Left ventricle myocardium inferior (tissue), 1 donor: Measurements from ENCODE around the gene ADGRG1. TPM values are rescaled to one million over a fixed set of nuclear protein-coding genes. Genes with fewer than 3 reads are reported as not detected.
"Not testable (repeated sequence)": the region's sequence is repeated elsewhere in the genome, so short reads cannot be mapped to it uniquely, and the experiment has no call there.

Source experiments
- DNase-seq: peaks from one replicate; pipeline ENCODE4 v3.0.0-alpha.2; 2020
- H3K27ac ChIP-seq: fragments of 200-600 bp; replicated peaks from 2 replicates; pipeline ENCODE4 v1.8.0; 2021
- H3K27me3 ChIP-seq: fragments of 200-600 bp; 2 replicates; pipeline ENCODE4 v1.8.0; 2021; ENCODE audit warnings: low read depth
- H3K36me3 ChIP-seq: fragments of 200-600 bp; 2 replicates; pipeline ENCODE4 v1.8.0; 2021
- H3K4me1 ChIP-seq: fragments of 200-600 bp; 2 replicates; pipeline ENCODE4 v1.8.0; 2021
- H3K4me3 ChIP-seq: fragments of 200-600 bp; 2 replicates; pipeline ENCODE4 v1.8.0; 2021; ENCODE audit warnings: mild to moderate bottlenecking, moderate library complexity
- H3K9me3 ChIP-seq: fragments of 200-600 bp; replicated peaks from 2 replicates; pipeline ENCODE4 v1.8.0; 2021
- intact Hi-C: fragments of 100-400 bp; cut with micrococcal nuclease; formaldehyde crosslinking; loops from one replicate; pipeline ENCODE4 v1.11.0; 2022
- total RNA-seq: library from RNA; stranded (reverse); fragmentation: NEBNext Ultra II Directional; extraction: Animal tissue kit (Norgen Biotek cat#: 25700); gene quantifications from one replicate; pipeline ENCODE4 v1.2.1, GENCODE V29; 2021
- TF ChIP-seq, protein P1 (sequence below): fragments of 200-600 bp; IDR thresholded peaks from 2 replicates; pipeline ENCODE4 v1.8.0; 2021; ENCODE audit warnings: antibody characterized with exemption, mild to moderate bottlenecking, borderline replicate concordance
- donor health status: DM: no; HTN: yes; CAD: no; lungs with severe emphysema.

Gene ADGRG1
- total RNA-seq, 1 donor from 2014 or later = 21.3 TPM

DNA sequence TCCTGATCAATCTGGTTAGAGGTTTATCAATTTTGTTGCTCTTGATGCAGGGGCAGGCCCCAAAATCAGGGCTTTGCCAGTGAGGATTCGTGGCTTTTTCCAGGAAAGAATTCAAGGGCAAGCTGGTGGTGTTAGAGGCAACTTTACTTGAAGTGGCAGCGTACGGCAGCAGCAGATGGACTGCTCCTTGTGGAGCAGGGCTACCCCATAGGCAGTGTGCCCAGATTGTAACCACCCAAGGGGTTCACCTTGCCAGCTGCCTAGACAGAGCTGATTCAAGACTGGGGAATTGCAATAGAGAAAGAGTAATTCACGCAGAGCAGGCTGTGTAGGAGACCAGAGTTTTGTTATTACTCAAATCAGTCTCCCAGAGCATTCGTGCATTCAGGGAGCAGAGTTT, 82.9 kb downstream of the ADGRG1 start:
- TF ChIP-seq, protein P1, sequence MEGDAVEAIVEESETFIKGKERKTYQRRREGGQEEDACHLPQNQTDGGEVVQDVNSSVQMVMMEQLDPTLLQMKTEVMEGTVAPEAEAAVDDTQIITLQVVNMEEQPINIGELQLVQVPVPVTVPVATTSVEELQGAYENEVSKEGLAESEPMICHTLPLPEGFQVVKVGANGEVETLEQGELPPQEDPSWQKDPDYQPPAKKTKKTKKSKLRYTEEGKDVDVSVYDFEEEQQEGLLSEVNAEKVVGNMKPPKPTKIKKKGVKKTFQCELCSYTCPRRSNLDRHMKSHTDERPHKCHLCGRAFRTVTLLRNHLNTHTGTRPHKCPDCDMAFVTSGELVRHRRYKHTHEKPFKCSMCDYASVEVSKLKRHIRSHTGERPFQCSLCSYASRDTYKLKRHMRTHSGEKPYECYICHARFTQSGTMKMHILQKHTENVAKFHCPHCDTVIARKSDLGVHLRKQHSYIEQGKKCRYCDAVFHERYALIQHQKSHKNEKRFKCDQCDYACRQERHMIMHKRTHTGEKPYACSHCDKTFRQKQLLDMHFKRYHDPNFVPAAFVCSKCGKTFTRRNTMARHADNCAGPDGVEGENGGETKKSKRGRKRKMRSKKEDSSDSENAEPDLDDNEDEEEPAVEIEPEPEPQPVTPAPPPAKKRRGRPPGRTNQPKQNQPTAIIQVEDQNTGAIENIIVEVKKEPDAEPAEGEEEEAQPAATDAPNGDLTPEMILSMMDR = no peak
- Histone ChIP-seq H3K4me1 (no peaks in the 10 kb centered on the region), H3K36me3 (no peaks in the 10 kb centered on the region), H3K27ac (no peak overlapping the region), H3K4me3 (no peak overlapping the region), H3K9me3 (no peaks in the 10 kb centered on the region), H3K27me3 (peaks cover 5% of the 10 kb centered on the region)
- intact Hi-C loops = loop anchor here (10.0 kb wide), 1 partner anchor 117 kb away; no protein-coding TSS in a partner anchor
- DNase-seq = no peak

DNA sequence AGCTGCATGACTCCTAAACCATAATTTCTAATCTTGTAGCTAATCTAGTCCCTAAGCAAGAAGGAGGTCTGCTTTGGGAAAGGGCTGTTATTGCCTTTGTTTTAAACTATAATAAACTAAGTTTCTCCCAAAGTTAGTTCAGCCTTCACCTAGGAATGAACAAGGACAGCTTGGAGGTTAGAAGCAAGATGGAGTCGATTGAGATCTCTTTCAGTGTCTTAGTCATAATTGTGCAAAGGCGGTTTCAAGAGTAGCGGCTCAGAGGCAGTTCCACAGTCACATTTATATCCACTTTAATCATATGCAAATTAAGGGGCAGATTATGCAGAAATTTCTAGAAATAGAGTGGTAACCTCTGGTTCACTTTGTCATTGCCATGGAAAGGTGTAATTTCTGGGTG, 83.6 kb downstream of the ADGRG1 start:
- Histone ChIP-seq H3K36me3 (no peaks in the 10 kb centered on the region), H3K4me1 (no peaks in the 10 kb centered on the region), H3K27me3 (peaks cover 8% of the 10 kb centered on the region), H3K9me3 (no peaks in the 10 kb centered on the region), H3K4me3 (no peak overlapping the region), H3K27ac (no peak overlapping the region)
- TF ChIP-seq, protein P1 = no peak
- intact Hi-C loops = loop anchor here (10.0 kb wide), 1 partner anchor 117 kb away; no protein-coding TSS in a partner anchor
- no peak for DNase-seq

DNA sequence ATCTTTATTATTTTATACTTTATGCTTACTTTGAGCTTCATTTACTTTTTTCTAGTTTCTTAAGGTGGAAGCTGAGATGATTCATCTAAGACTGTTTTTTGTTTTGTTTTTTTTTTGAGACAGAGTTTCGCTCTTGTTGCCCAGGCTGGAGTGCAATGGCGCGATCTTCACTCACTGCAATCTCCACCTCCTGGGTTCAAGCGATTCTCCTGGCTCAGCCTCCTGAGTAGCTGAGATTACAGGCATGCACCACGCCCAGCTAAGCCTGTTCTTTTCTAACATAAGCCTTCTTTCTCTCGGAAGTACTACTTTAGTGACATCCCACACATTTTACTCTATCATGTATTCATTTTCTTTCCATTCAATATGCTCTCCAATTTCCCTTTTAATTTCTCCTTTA, 84.1 kb downstream of the ADGRG1 start:
- H3K4me3 ChIP-seq, H3K36me3 ChIP-seq, DNase-seq, H3K27ac ChIP-seq, H3K9me3 ChIP-seq, H3K27me3 ChIP-seq, H3K4me1 ChIP-seq: not testable (repeated sequence)
- intact Hi-C loops = loop anchor here (10.0 kb wide), 1 partner anchor 118 kb away; no protein-coding TSS in a partner anchor

DNA sequence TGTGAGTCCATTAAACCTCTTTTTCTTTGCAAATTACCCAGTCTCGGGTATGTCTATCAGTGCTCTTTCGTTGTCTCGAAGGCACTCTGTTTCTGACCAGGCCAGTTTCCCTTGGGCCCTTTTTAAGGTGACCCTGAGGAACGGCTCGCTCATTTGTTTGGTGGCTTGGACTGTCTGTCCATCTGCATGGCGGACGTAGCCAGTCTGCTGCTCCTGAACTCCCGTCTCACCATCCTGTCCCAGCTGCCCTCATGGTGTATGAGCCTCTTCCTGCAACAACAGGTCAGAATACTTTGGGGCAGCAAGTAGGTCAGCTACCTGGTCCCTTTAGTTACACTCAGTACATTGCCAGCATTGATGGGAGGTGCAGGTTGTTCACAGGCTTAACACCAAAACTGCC, 85.2 kb downstream of the ADGRG1 start:
- no peaks in the 10 kb centered on the region for H3K4me1 ChIP-seq
- TF ChIP-seq, protein P1 = no peak
- H3K27me3 ChIP-seq = peaks cover 8% of the 10 kb centered on the region
- no peak for DNase-seq
- H3K9me3 ChIP-seq = no peaks in the 10 kb centered on the region
- intact Hi-C loops = loop anchor here (10.0 kb wide), 1 partner anchor 119 kb away; no protein-coding TSS in a partner anchor
- H3K27ac ChIP-seq = no peak overlapping the region
- H3K36me3 ChIP-seq = no peaks in the 10 kb centered on the region
- H3K4me3 ChIP-seq = no peak overlapping the region

DNA sequence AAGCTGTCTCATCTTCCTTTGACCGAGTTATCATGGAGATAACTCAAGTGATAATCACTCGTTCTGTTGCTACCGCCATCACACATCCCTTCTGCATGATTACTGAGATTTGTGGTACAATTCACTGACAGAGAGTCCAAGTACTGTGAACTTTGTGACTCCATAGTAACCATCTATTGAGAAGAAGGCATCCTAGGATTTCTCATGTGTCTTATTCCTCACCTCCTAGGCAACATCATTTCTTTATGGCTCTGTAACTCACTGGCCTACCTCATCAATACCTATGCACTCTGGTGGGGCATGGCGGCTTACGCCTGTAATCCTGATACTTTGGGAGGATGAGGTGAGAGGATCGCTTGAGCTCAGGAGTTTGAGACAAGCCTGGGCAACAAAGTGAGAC, 85.6 kb downstream of the ADGRG1 start:
- Histone ChIP-seq H3K36me3 (no peaks in the 10 kb centered on the region), H3K4me3 (no peak overlapping the region), H3K27me3 (peaks cover 8% of the 10 kb centered on the region), H3K9me3 (no peaks in the 10 kb centered on the region), H3K4me1 (no peaks in the 10 kb centered on the region), H3K27ac (no peak overlapping the region)
- no peak for DNase-seq
- TF ChIP-seq, protein P1 = no peak
- intact Hi-C loops = loop anchor here (10.0 kb wide), 1 partner anchor 119 kb away; no protein-coding TSS in a partner anchor

Other genes with a start within 250 kb of the ADGRG1 start
- not detected for gene CCL17, start 223.9 kb upstream of the ADGRG1 start, total RNA-seq
- 43.2 TPM for gene CIAPIN1, start 181.2 kb upstream of the ADGRG1 start, total RNA-seq
- gene COQ9, start 181.2 kb upstream of the ADGRG1 start, total RNA-seq = 234 TPM
- 47.6 TPM for gene POLR2C, start 166.0 kb upstream of the ADGRG1 start, total RNA-seq
- gene DOK4, start 142.1 kb upstream of the ADGRG1 start, total RNA-seq = 10.0 TPM
- gene CCDC102A, start 92.1 kb upstream of the ADGRG1 start, total RNA-seq = 11.3 TPM
- not detected for gene ADGRG5, start 86.0 kb upstream of the ADGRG1 start, total RNA-seq
- gene ADGRG3, start 39.7 kb downstream of the ADGRG1 start, total RNA-seq = 0.36 TPM
- gene DRC7, start 66.2 kb downstream of the ADGRG1 start, total RNA-seq = not detected
- 11.2 TPM for gene KATNB1, start 107.1 kb downstream of the ADGRG1 start, total RNA-seq
- gene KIFC3, start 173.9 kb downstream of the ADGRG1 start, total RNA-seq = 63.5 TPM